Activated T-helper 2 cell treated with anti-CD3 and anti-CD28 coated beads, Interferon-gamma antibody, Interleukin-2, Interleukin-4, amounts not matched to agents 10 μg/mL and 5 μg/mL and 100 μg/mL, durations not matched to agents 14 hours and 24 hours and 36 hours (primary cell): Measurements from ENCODE around the gene NUAK1. TPM values are rescaled to one million over a fixed set of nuclear protein-coding genes. Genes with fewer than 3 reads are reported as not detected.

Experiments used
- DNase-seq: peaks from one replicate; pipeline ENCODE4 v3.0.0; 2021; ENCODE audit warnings: low spot score
- H3K27ac Mint-ChIP-seq: one replicate; pipeline ENCODE4 v1.8.0; 2021; ENCODE audit warnings: mixed read lengths
- H3K27me3 Mint-ChIP-seq: one replicate; pipeline ENCODE4 v1.8.0; 2021; ENCODE audit warnings: low read depth, mixed read lengths
- H3K36me3 Mint-ChIP-seq: one replicate; pipeline ENCODE4 v1.8.0; 2021; ENCODE audit warnings: low read depth, mixed read lengths
- H3K4me1 Mint-ChIP-seq: one replicate; pipeline ENCODE4 v1.8.0; 2021; ENCODE audit warnings: low read depth, mixed read lengths
- H3K4me3 Mint-ChIP-seq: one replicate; pipeline ENCODE4 v1.8.0; 2021; ENCODE audit warnings: low read depth, mild to moderate bottlenecking, moderate library complexity, mixed read lengths
- H3K9me3 Mint-ChIP-seq: one replicate; pipeline ENCODE4 v1.8.0; 2021; ENCODE audit warnings: mixed read lengths
- intact Hi-C: fragments of 100-400 bp; cut with micrococcal nuclease; formaldehyde crosslinking; loops from one replicate; pipeline ENCODE4 v1.15.1; 2023
- total RNA-seq: library from RNA; stranded (reverse); gene quantifications from 2 replicates; pipeline ENCODE4 v1.2.3, GENCODE V29; 2022

The NUAK1 gene
- total RNA-seq, 1 donor from 2014 or later = 0.02 TPM

DNA sequence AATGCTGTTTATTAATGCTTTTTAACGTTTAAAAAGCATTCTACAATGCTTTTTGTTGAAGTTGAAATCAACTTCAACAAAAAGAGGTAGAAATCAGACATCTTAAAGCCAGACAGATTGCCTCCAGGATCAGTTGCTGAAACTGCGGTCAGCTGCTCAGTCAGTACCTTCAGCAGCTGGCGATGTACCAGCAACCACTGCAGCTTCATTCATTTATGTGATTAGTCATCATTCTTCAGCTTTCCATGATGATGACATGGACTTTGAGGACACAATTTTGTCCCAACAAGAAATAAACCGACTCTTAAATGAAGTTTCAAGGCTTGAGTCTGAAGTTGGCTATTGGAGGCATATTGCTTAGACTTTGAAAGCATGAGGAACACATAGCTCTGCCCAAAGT, 31.5 kb upstream of the NUAK1 start:
- Mint-ChIP-seq H3K27me3 (peaks cover 20% of the 10 kb centered on the region), H3K36me3 (no peaks in the 10 kb centered on the region), H3K27ac (no peak overlapping the region), H3K9me3 (no peaks in the 10 kb centered on the region), H3K4me1 (peaks cover 11% of the 10 kb centered on the region), H3K4me3 (no peak overlapping the region)
- intact Hi-C loops = no loop called here
- no peak for DNase-seq

GRCh38 chr12:106163712-106164111, 25.0 kb upstream of the NUAK1 start:
- no peaks in the 10 kb centered on the region for H3K36me3 Mint-ChIP-seq
- H3K9me3 Mint-ChIP-seq = no peaks in the 10 kb centered on the region
- peaks cover 15% of the 10 kb centered on the region for H3K27me3 Mint-ChIP-seq
- DNase-seq = no peak
- no peaks in the 10 kb centered on the region for H3K4me1 Mint-ChIP-seq
- H3K4me3 Mint-ChIP-seq = no peak overlapping the region
- intact Hi-C loops = no loop called here
- H3K27ac Mint-ChIP-seq = no peak overlapping the region

- intact Hi-C loops = no loop called here
- Mint-ChIP-seq H3K27me3 (peaks cover 12% of the 10 kb centered on the region), H3K4me3 (no peak overlapping the region), H3K4me1 (no peaks in the 10 kb centered on the region), H3K36me3 (no peaks in the 10 kb centered on the region), H3K9me3 (no peaks in the 10 kb centered on the region), H3K27ac (no peak overlapping the region)
- no peak for DNase-seq
Measured at GRCh38 chr12:106161491-106161890, 22.7 kb upstream of the NUAK1 start.

DNA sequence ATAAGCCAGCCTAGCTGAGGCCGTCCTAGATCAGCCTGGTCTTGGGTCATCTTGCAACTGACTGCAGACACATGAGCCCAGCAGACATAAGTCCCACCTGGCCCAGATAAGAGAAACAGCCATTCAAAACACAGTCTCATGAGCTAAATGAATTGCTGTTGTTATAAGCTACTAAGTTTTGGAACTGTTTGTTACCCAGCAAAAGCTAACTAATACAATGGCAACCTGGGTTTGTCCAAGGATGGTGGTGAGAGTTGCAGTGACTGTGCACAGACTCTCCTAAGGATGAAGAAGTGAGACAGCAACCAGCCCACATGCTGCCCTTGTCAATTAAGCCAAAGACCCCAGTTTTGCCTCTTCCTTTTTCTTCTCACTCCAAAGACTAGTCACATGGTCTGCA, 22.2 kb upstream of the NUAK1 start:
- no peak for DNase-seq
- no peaks in the 10 kb centered on the region for H3K9me3 Mint-ChIP-seq

DNA sequence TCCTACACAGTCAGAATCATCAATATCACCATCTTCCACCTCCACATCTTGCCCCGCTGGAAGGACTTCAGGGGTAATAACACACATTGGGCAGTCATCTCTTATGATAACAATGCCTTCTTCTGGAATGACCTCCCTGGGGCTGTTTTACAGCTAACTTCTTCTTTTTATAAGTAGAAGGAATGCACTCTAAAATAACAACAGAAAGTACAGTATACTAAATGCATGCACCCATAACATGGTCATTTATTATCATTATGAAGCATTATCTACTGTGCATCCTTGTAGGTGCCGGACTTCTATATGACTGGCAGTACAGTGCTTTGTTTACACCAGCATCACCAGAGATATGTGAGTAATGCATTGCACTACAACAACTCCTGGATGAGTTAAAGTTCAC, 19.0 kb upstream of the NUAK1 start:
- H3K4me3 Mint-ChIP-seq = no peak overlapping the region
- no peak for DNase-seq
- H3K9me3 Mint-ChIP-seq = no peaks in the 10 kb centered on the region
- peaks cover 2% of the 10 kb centered on the region for H3K27me3 Mint-ChIP-seq
- H3K36me3 Mint-ChIP-seq = no peaks in the 10 kb centered on the region
- no peaks in the 10 kb centered on the region for H3K4me1 Mint-ChIP-seq
- intact Hi-C loops = no loop called here
- no peak overlapping the region for H3K27ac Mint-ChIP-seq

More for the DNA sequence above, 22.2 kb upstream of the NUAK1 start:
- Mint-ChIP-seq H3K4me1 (no peaks in the 10 kb centered on the region), H3K27me3 (peaks cover 6% of the 10 kb centered on the region), H3K4me3 (no peak overlapping the region), H3K36me3 (no peaks in the 10 kb centered on the region), H3K27ac (no peak overlapping the region)
- intact Hi-C loops = no loop called here

DNA sequence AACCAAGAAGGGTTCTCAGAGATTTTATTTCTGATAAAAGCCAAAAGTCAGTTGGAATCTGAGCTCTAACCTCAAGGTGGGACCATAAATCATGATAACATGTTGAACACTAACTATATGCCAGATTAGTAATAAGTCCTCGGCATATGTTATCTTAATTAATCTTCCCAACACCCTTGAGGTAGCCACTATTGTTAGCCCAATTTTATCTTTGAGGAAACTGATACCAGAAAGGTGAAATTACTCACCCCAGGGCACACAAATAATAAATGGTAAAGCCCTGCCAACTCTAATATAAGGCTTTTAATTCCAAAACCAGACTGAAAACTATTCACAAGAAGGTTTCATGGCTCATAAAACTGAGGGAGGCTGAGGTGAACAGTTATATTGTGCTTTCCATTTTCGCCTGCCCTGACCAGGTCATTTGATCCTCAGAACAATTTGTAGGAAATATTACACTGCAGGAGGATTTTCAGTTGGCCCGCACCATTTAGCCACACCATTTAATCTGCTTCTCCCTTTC, 16.1 kb upstream of the NUAK1 start:
- no peak for DNase-seq
- H3K9me3 Mint-ChIP-seq = no peaks in the 10 kb centered on the region
- H3K36me3 Mint-ChIP-seq = no peaks in the 10 kb centered on the region
- intact Hi-C loops = no loop called here
- peaks cover 2% of the 10 kb centered on the region for H3K27me3 Mint-ChIP-seq
- H3K4me3 Mint-ChIP-seq = no peak overlapping the region
- no peak overlapping the region for H3K27ac Mint-ChIP-seq
- H3K4me1 Mint-ChIP-seq = no peaks in the 10 kb centered on the region

DNA sequence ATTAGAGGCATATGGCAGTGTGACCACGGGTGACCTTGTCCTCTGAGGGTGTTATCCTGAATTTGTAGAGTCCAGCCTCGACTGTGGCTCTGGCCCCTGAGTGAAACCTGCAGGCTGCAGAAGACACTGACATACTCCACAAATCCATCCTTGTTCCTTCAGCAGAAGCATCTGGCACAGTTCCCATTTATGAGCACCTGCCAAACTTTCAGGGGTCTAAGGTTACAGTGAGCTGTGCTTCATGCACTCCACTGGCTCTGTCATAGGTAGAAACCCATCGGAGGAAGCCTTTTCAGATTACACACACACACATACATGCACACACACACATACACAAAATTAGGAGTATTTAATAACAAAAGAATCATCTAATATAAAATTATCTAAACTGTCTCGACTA, 13.6 kb upstream of the NUAK1 start:
- no peak for DNase-seq
- Mint-ChIP-seq H3K27me3 (peaks cover 2% of the 10 kb centered on the region), H3K27ac (no peak overlapping the region), H3K36me3 (no peaks in the 10 kb centered on the region), H3K9me3 (no peaks in the 10 kb centered on the region), H3K4me1 (no peaks in the 10 kb centered on the region), H3K4me3 (no peak overlapping the region)
- intact Hi-C loops = no loop called here

DNA sequence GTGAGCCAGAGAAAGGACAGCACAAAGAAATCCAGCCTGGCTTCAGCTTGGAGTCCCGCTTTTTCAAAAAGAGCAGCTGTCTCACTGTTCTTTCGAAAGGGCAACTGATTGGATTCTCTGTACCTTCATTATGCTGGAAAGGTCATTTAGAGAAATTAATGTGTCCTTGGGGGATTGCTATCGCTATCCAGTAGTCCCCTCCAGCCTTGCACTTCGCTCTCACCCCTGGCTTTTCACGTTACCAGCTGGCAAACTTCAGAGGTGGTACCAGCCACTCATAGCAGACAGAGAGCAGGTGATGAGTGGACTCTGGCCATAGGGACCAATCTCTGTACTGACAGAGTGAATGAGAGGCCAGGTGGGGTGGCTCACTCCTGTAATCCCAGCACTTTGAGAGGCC, 11.8 kb upstream of the NUAK1 start:
- H3K4me1 Mint-ChIP-seq = no peaks in the 10 kb centered on the region
- H3K27ac Mint-ChIP-seq = no peak overlapping the region
- no peaks in the 10 kb centered on the region for H3K36me3 Mint-ChIP-seq
- H3K27me3 Mint-ChIP-seq = peaks cover 5% of the 10 kb centered on the region
- no peak for DNase-seq
- no peak overlapping the region for H3K4me3 Mint-ChIP-seq
- intact Hi-C loops = no loop called here
- H3K9me3 Mint-ChIP-seq = no peaks in the 10 kb centered on the region

DNA sequence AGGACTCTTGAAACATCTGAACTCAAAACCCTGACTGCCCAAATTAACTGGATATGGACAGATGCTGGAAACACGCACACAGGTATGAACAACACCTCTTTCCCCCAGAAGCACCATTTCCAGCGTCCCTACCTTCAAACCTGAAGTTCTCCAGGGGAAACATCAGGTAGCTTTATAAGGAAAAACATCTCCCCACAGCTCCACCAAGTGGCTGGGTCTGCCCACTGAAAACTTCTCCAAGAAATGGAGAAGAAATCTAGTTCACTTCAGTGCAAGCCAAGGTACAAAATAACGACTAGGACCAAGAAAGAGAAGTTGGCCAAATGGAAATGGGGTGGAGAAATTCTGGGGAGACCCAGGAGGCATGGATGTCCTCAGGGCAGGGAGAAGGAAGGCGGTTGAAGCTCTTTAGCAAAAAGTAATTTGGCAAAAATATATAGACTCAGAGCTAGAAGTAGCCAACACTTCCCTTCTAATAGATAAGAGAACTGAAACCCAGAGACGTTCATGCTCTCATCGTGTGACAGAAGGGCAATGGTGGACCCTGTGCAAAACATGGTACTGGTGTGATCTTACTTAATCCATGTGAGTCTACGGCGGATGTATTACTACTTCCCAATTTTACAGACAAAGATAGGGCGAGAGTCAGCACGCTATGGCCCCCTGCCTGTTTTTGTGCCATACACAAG, 10.5 kb upstream of the NUAK1 start:
- Mint-ChIP-seq H3K9me3 (no peaks in the 10 kb centered on the region), H3K36me3 (no peaks in the 10 kb centered on the region), H3K4me1 (no peaks in the 10 kb centered on the region), H3K4me3 (no peak overlapping the region), H3K27ac (no peak overlapping the region), H3K27me3 (peaks cover 13% of the 10 kb centered on the region)
- intact Hi-C loops = no loop called here
- DNase-seq = no peak

DNA sequence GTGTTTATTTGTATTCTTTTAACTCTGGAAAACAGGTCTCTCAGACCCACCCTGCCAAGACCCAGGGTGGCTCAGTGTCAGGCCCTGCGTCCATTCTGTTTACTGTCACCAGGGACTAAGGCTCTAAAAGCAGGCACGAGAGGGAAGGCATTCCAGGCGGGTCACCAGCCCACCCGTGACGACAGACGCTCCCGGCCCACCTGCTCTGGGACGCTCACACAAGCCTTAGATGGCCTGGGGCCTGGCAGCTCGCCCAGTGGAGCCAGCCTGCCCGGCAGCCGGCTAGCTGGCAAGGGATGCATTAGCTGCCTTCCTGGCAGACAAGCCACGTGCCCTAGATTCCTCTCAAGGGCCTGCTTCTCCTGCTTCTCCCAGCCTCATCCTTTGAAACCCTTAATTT, 9.2 kb upstream of the NUAK1 start:
- intact Hi-C loops = no loop called here
- Mint-ChIP-seq H3K9me3 (no peaks in the 10 kb centered on the region), H3K27me3 (peaks cover 18% of the 10 kb centered on the region), H3K27ac (no peak overlapping the region), H3K4me1 (no peaks in the 10 kb centered on the region), H3K36me3 (no peaks in the 10 kb centered on the region), H3K4me3 (no peak overlapping the region)
- DNase-seq = no peak

- H3K9me3 Mint-ChIP-seq = no peaks in the 10 kb centered on the region
- H3K4me3 Mint-ChIP-seq = no peak overlapping the region
- H3K4me1 Mint-ChIP-seq = no peaks in the 10 kb centered on the region
- no peak overlapping the region for H3K27ac Mint-ChIP-seq
- H3K27me3 Mint-ChIP-seq = peaks cover 26% of the 10 kb centered on the region
- intact Hi-C loops = no loop called here
- no peaks in the 10 kb centered on the region for H3K36me3 Mint-ChIP-seq
- no peak for DNase-seq
Measured at GRCh38 chr12:106146987-106147386, 8.2 kb upstream of the NUAK1 start.

- H3K9me3 Mint-ChIP-seq = no peaks in the 10 kb centered on the region
- H3K4me1 Mint-ChIP-seq = no peaks in the 10 kb centered on the region
- DNase-seq = no peak
- no peak overlapping the region for H3K4me3 Mint-ChIP-seq
- peaks cover 35% of the 10 kb centered on the region for H3K27me3 Mint-ChIP-seq
- no peaks in the 10 kb centered on the region for H3K36me3 Mint-ChIP-seq
- intact Hi-C loops = no loop called here
- no peak overlapping the region for H3K27ac Mint-ChIP-seq
Measured at GRCh38 chr12:106145539-106146447, 7.0 kb upstream of the NUAK1 start.

GRCh38 chr12:106144847-106145246, 6.1 kb upstream of the NUAK1 start:
- no peak for DNase-seq
- Mint-ChIP-seq H3K9me3 (no peaks in the 10 kb centered on the region), H3K36me3 (no peaks in the 10 kb centered on the region), H3K4me1 (no peaks in the 10 kb centered on the region), H3K27ac (no peak overlapping the region), H3K4me3 (no peak overlapping the region), H3K27me3 (peaks cover 45% of the 10 kb centered on the region)
- intact Hi-C loops = no loop called here
